ENCODE data around the gene SCGB1D2. TPM values are rescaled to one million over a fixed set of nuclear protein-coding genes. Genes with fewer than 3 reads are reported as not detected.
A peak's percentile ranks its signal among the peaks of the same experiment; 100 is the strongest.

The SCGB1D2 gene
- total and polyA plus RNA-seq, 2 donors (not counting 1 experiment from before 2014, with no cell fraction given), result not detected

DNA sequence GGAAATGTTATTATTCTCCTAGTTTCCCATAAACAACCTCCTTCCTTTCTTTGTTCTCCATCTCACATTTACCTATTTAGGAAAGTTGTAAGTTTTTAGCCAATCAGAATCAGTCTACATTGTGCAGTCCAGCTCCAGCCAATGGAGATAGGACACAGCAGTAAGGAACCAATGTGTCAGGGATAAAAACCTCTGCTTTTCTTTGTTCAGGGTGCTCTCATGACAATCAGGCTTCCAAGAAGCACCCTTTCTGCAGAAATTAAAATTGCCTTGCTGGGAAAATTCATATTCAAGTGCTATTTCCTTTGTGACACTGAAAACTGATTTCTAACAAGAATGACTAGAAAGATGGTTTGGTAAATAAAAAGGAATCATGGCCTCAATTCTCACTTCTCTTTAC is 18.9 kb upstream of the SCGB1D2 start:
- no peaks in the 10 kb centered on the region for H3K9me3 ChIP-seq (ENCODE audit: control insufficient read depth, insufficient read depth, low read depth, low read length)
- no peak overlapping the region for H3K27ac ChIP-seq (ENCODE audit: insufficient read depth, low read length)
- no peaks in the 10 kb centered on the region for H4K20me1 ChIP-seq (ENCODE audit: control insufficient read depth, extremely low read depth, insufficient read depth, low read length)
- peak in 1 of 2 donors; percentile 6 for DNase-seq (ENCODE audit: low read depth in 2 of 2)
- no peaks in the 10 kb centered on the region for H3K4me1 ChIP-seq (ENCODE audit: control insufficient read depth, extremely low read depth, insufficient read depth, low read length)
- H3K36me3 ChIP-seq (ENCODE audit: control insufficient read depth, insufficient read depth, low read length), result no peaks in the 10 kb centered on the region
- TF ChIP-seq CTCF (conservative IDR thresholded peaks at IDR 0.05 in 1 of 2, IDR thresholded peaks at IDR 0.05 in 1 of 2; ENCODE audit: low read depth in 1 of 2, low read length in 2 of 2) (no peak), EZH2 (IDR thresholded peaks at IDR 0.05; ENCODE audit: low read length, missing control alignments) (no peak)
- H2AFZ ChIP-seq (ENCODE audit: low read length), result no peak overlapping the region
- no peaks in the 10 kb centered on the region for H3K27me3 ChIP-seq (ENCODE audit: control insufficient read depth, insufficient read depth, low read length)
- no peak overlapping the region for H3K9ac ChIP-seq (ENCODE audit: insufficient read depth, low read length)
- H3K4me2 ChIP-seq (ENCODE audit: extremely low read depth, insufficient read depth, low read length), result no peak overlapping the region
- H3K4me3 ChIP-seq (replicated peaks in 1 of 4; ENCODE audit: control extremely low read depth in 1 of 4, insufficient read depth in 1 of 4, low read depth in 3 of 4, low read length in 4 of 4), result no peak overlapping the region
- H3K79me2 ChIP-seq (ENCODE audit: control insufficient read depth, insufficient read depth, low read length), result no peaks in the 10 kb centered on the region

DNA sequence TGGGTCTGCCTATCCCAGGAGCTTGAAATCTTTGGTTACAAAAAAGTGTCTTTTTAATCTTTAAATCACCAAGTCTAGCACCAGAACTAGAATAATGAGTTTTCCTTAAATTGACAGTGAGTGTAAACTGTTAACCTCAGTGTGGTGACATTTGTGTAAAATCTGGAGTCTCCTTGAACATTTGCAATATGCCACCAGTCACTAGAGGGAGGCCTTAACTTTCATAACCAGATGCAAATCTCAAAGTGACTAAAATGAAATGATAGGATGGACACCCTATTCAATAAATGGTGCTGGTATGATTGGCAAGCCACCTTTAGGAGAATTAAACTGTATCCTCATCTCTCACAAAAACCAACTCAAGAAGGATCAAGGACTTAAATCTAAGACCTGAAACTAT is 8.3 kb upstream of the SCGB1D2 start:
- H3K27me3 ChIP-seq (ENCODE audit: control insufficient read depth, insufficient read depth, low read length), result peaks cover 4% of the 10 kb centered on the region
- H3K27ac ChIP-seq (ENCODE audit: insufficient read depth, low read length), result no peak overlapping the region
- TF ChIP-seq CTCF (conservative IDR thresholded peaks at IDR 0.05 in 1 of 2, IDR thresholded peaks at IDR 0.05 in 1 of 2; ENCODE audit: low read depth in 1 of 2, low read length in 2 of 2) (peak in 1 of 2 donors; percentile 5), EZH2 (IDR thresholded peaks at IDR 0.05; ENCODE audit: low read length, missing control alignments) (no peak)
- no peaks in the 10 kb centered on the region for H4K20me1 ChIP-seq (ENCODE audit: control insufficient read depth, extremely low read depth, insufficient read depth, low read length)
- H3K4me1 ChIP-seq (ENCODE audit: control insufficient read depth, extremely low read depth, insufficient read depth, low read length), result no peaks in the 10 kb centered on the region
- H3K9ac ChIP-seq (ENCODE audit: insufficient read depth, low read length), result no peak overlapping the region
- no peaks in the 10 kb centered on the region for H3K9me3 ChIP-seq (ENCODE audit: control insufficient read depth, insufficient read depth, low read depth, low read length)
- H3K4me3 ChIP-seq (replicated peaks in 1 of 4; ENCODE audit: control extremely low read depth in 1 of 4, insufficient read depth in 1 of 4, low read depth in 3 of 4, low read length in 4 of 4), result no peak overlapping the region
- no peak overlapping the region for H2AFZ ChIP-seq (ENCODE audit: low read length)
- H3K4me2 ChIP-seq (ENCODE audit: extremely low read depth, insufficient read depth, low read length), result no peak overlapping the region
- no peaks in the 10 kb centered on the region for H3K79me2 ChIP-seq (ENCODE audit: control insufficient read depth, insufficient read depth, low read length)
- H3K36me3 ChIP-seq (ENCODE audit: control insufficient read depth, insufficient read depth, low read length), result no peaks in the 10 kb centered on the region
- DNase-seq (ENCODE audit: low read depth in 2 of 2), result no peak

- Histone ChIP-seq H3K9ac (ENCODE audit: insufficient read depth, low read length) (no peak overlapping the region), H3K79me2 (ENCODE audit: control insufficient read depth, insufficient read depth, low read length) (no peaks in the 10 kb centered on the region), H3K4me2 (ENCODE audit: extremely low read depth, insufficient read depth, low read length) (no peak overlapping the region), H3K9me3 (ENCODE audit: control insufficient read depth, insufficient read depth, low read depth, low read length) (no peaks in the 10 kb centered on the region), H3K27me3 (ENCODE audit: control insufficient read depth, insufficient read depth, low read length) (peaks cover 4% of the 10 kb centered on the region), H3K36me3 (ENCODE audit: control insufficient read depth, insufficient read depth, low read length) (no peaks in the 10 kb centered on the region), H2AFZ (ENCODE audit: low read length) (no peak overlapping the region), H3K4me1 (ENCODE audit: control insufficient read depth, extremely low read depth, insufficient read depth, low read length) (no peaks in the 10 kb centered on the region), H4K20me1 (ENCODE audit: control insufficient read depth, extremely low read depth, insufficient read depth, low read length) (no peaks in the 10 kb centered on the region), H3K27ac (ENCODE audit: insufficient read depth, low read length) (no peak overlapping the region), H3K4me3 (replicated peaks in 1 of 4; ENCODE audit: control extremely low read depth in 1 of 4, insufficient read depth in 1 of 4, low read depth in 3 of 4, low read length in 4 of 4) (no peak overlapping the region)
- no peak for DNase-seq (ENCODE audit: low read depth in 2 of 2)
- no peak for TF ChIP-seq CTCF (conservative IDR thresholded peaks at IDR 0.05 in 1 of 2, IDR thresholded peaks at IDR 0.05 in 1 of 2; ENCODE audit: low read depth in 1 of 2, low read length in 2 of 2)
These were observed 5.9 kb upstream of the SCGB1D2 start for GRCh38 chr11:62236187-62236586.
